ENCODE data around the gene PHYKPL.

DNA sequence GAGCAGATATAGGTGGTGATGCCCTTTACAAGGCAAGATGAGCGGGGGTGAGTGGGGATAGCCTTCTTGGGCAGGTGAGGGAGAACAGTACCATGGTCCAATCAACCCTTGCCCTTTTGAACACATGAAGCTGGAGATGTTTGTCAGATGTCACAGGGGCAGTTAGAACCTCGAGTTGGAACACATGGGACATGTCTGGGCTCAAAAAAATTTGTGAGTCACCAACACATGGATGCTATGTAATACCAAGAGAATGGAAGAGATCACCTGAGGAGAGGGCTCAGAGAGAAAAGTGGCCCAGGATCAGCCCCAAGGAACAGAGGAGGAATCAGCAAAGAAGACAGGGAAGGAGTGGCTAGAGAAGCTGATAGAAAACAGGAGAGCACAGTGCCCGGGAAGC lies 4.7 kb downstream of the PHYKPL start:
- no peak for TF ChIP-seq CTCF (IDR thresholded peaks at IDR 0.05)
- no peak for TF ChIP-seq EZH2 (IDR thresholded peaks at IDR 0.05)
- TF ChIP-seq EZH2phosphoT487 (IDR thresholded peaks at IDR 0.05), result no peak
